ENCODE results near the gene PAK1IP1. TPM values are rescaled to one million over a fixed set of nuclear protein-coding genes. Genes with fewer than 3 reads are reported as not detected.
"Not testable (repeated sequence)": the region's sequence is repeated elsewhere in the genome, so short reads cannot be mapped to it uniquely, and the experiment has no call there.

PAK1IP1 gene
- total RNA-seq, 1 donor from 2014 or later = 9.5 TPM

GRCh38 chr6:10713962-10714361, 19.2 kb downstream of the PAK1IP1 start:
- TF ChIP-seq, protein P1, sequence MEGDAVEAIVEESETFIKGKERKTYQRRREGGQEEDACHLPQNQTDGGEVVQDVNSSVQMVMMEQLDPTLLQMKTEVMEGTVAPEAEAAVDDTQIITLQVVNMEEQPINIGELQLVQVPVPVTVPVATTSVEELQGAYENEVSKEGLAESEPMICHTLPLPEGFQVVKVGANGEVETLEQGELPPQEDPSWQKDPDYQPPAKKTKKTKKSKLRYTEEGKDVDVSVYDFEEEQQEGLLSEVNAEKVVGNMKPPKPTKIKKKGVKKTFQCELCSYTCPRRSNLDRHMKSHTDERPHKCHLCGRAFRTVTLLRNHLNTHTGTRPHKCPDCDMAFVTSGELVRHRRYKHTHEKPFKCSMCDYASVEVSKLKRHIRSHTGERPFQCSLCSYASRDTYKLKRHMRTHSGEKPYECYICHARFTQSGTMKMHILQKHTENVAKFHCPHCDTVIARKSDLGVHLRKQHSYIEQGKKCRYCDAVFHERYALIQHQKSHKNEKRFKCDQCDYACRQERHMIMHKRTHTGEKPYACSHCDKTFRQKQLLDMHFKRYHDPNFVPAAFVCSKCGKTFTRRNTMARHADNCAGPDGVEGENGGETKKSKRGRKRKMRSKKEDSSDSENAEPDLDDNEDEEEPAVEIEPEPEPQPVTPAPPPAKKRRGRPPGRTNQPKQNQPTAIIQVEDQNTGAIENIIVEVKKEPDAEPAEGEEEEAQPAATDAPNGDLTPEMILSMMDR (IDR thresholded peaks at IDR 0.05) = no peak
- no peaks in the 10 kb centered on the region for H3K27me3 ChIP-seq (ENCODE audit: low read depth)
- ATAC-seq = no peak
- DNase-seq = no peak
- intact Hi-C loops (cut with DNase I) = no loop called here
- H3K4me1 ChIP-seq = no peaks in the 10 kb centered on the region
- H3K4me3 ChIP-seq = no peak overlapping the region
- H3K9me3 ChIP-seq = no peaks in the 10 kb centered on the region
- H3K27ac ChIP-seq = no peak overlapping the region
- H3K36me3 ChIP-seq = peaks cover 19% of the 10 kb centered on the region

DNA sequence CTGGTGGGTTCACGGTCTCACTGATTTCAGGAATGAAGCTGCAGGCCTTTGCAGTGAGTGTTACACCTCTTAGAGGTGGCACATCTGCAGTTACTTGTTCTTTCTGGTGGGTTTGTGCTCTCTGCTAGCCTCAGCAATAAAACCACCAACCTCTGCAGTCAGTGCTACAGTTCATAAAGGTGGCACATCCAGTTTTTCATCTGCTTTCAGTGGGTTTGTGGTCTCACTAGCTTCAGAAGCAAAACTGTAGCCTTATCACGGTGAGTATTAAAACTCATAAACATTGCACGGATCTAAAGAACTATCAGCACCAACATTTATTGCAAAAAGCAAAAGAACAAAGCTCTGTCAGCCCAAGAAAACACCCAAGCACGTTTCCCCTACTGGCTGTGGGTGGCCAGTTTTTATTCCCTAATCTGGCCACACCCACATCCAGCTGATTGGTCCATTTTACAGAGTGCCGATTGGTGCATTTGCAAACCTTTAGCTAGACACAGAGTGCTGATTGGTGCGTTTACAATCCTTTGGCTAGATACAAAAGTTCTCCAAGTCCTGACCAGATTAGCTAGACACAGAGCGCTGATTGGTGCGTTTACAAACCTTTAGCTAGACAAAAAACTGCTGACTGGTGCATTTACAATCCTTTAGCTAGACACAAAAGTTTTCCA, 24.7 kb downstream of the PAK1IP1 start:
- no peak for DNase-seq
- Histone ChIP-seq H3K27me3 (ENCODE audit: low read depth) (no peaks in the 10 kb centered on the region), H3K36me3 (no peaks in the 10 kb centered on the region), H3K4me1 (peaks cover 17% of the 10 kb centered on the region), H3K4me3 (peak overlapping the region; percentile 75), H3K9me3 (no peaks in the 10 kb centered on the region), H3K27ac (peak overlapping the region; percentile 90)
- no peak for ATAC-seq
- intact Hi-C loops (cut with DNase I) = no loop called here
- TF ChIP-seq, protein P1 (IDR thresholded peaks at IDR 0.05) = no peak

GRCh38 chr6:10719964-10720264, 25.1 kb downstream of the PAK1IP1 start:
- intact Hi-C loops (cut with DNase I) = no loop called here
- ATAC-seq = no peak
- Histone ChIP-seq H3K36me3 (no peaks in the 10 kb centered on the region), H3K4me3 (peak overlapping the region; percentile 75), H3K27me3 (ENCODE audit: low read depth) (no peaks in the 10 kb centered on the region), H3K4me1 (peaks cover 22% of the 10 kb centered on the region), H3K27ac (peak overlapping the region; percentile 90), H3K9me3 (no peaks in the 10 kb centered on the region)
- TF ChIP-seq, protein P1 (IDR thresholded peaks at IDR 0.05) = no peak
- DNase-seq = no peak

GRCh38 chr6:10720265-10720959, 25.6 kb downstream of the PAK1IP1 start:
- peaks cover 2% of the 10 kb centered on the region for H3K36me3 ChIP-seq
- DNase-seq (peak; percentile 74), ATAC-seq (peak; percentile 25 to 48)
- peak overlapping the region; percentile 90 for H3K27ac ChIP-seq
- no peaks in the 10 kb centered on the region for H3K27me3 ChIP-seq (ENCODE audit: low read depth)
- TF ChIP-seq, protein P1 (IDR thresholded peaks at IDR 0.05) = no peak
- H3K4me1 ChIP-seq = peaks cover 25% of the 10 kb centered on the region
- peak overlapping the region; percentile 75 for H3K4me3 ChIP-seq
- intact Hi-C loops (cut with DNase I) = no loop called here
- no peaks in the 10 kb centered on the region for H3K9me3 ChIP-seq

- H3K9me3 ChIP-seq; DNase-seq; intact Hi-C loops (cut with DNase I); H3K36me3 ChIP-seq; H3K27me3 ChIP-seq (ENCODE audit: low read depth); ATAC-seq: not testable (repeated sequence)
- H3K4me1 ChIP-seq = peaks cover 25% of the 10 kb centered on the region
- peak overlapping the region; percentile 90 for H3K27ac ChIP-seq
- peak overlapping the region; percentile 75 for H3K4me3 ChIP-seq
Observed at GRCh38 chr6:10720960-10721849, 26.4 kb downstream of the PAK1IP1 start.

Data from lower lobe of right lung (tissue), 2 donors.